Tibial nerve (tissue), 4 donors: ENCODE results near the gene BCL2L13. TPM values are rescaled to one million over a fixed set of nuclear protein-coding genes. Genes with fewer than 3 reads are reported as not detected.

Source experiments
- DNase-seq, 2 donors: peaks; one replicate each; pipeline ENCODE4 v3.0.0-alpha.2; 2019; ENCODE audit warnings: low spot score in 2 of 2
- H3K27ac ChIP-seq, 4 donors: fragments of 200-600 bp; sonication (generic) in 3 of 4; one replicate each; pipeline ENCODE4 v1.5.1; 2017 to 2019; ENCODE audit warnings: mild to moderate bottlenecking in 1 of 4
- H3K27me3 ChIP-seq, 2 donors: fragments of 200-600 bp; sonication (generic) in 1 of 2; one replicate each; pipeline versions ENCODE4 v1.5.1 to v1.6.0; 2017 to 2019
- H3K36me3 ChIP-seq, 3 donors: fragments of 200-600 bp; sonication (generic); one replicate each; pipeline ENCODE4 v1.5.1; 2018 to 2019
- H3K4me1 ChIP-seq, 4 donors: fragments of 200-600 bp; sonication (generic) in 3 of 4; one replicate each; pipeline ENCODE4 v1.5.1; 2017 to 2019
- H3K4me3 ChIP-seq, 4 donors: fragments of 200-600 bp; sonication (generic) in 3 of 4; one replicate each; pipeline ENCODE4 v1.5.1; 2017 to 2019; ENCODE audit warnings: mild to moderate bottlenecking in 1 of 4, moderate library complexity in 1 of 4
- H3K9me3 ChIP-seq, 4 donors: fragments of 200-600 bp; sonication (generic) in 3 of 4; one replicate each; pipeline ENCODE4 v1.5.1; 2017 to 2019
- EP300 ChIP-seq, 2 donors: sonication (generic); formaldehyde crosslinking; IDR thresholded peaks; one replicate each; pipeline ENCODE4 v1.6.1; 2017; ENCODE audit warnings: antibody characterized with exemption in 2 of 2, mild to moderate bottlenecking in 1 of 2
- POLR2A ChIP-seq, 2 donors: fragments of 450-650 bp; IDR thresholded peaks; one replicate each; pipeline ENCODE4 v1.6.1; 2017; ENCODE audit warnings: antibody characterized with exemption in 2 of 2, mild to moderate bottlenecking in 2 of 2, moderate library complexity in 2 of 2
- WGBS, 2 donors: methylation state at CpG; one replicate each; pipeline ENCODE4 v1.1.5; 2018; 5-methylcytosine and 5-hydroxymethylcytosine counted together
- total RNA-seq, 4 donors: library from RNA; depleted of rRNA; stranded (reverse); fragments of >200 nt; gene quantifications; one replicate each; pipeline ENCODE4 v1.1.0, GENCODE V29; 2016
- TF ChIP-seq, protein P1 (sequence below), 5 experiments: fragments of 200-600 bp in 3 of 5; fragments of 450-650 bp in 2 of 5; sonication (generic) in 3 of 5; IDR thresholded peaks; one replicate each; pipeline ENCODE4 v1.5.1; 2016 to 2019; ENCODE audit warnings: antibody characterized with exemption in 5 of 5, mild to moderate bottlenecking in 3 of 5, moderate library complexity in 2 of 5

BCL2L13 gene
- total RNA-seq, 4 donors from 2014 or later: 47.4 to 74.7 (median 60.9) TPM

DNA sequence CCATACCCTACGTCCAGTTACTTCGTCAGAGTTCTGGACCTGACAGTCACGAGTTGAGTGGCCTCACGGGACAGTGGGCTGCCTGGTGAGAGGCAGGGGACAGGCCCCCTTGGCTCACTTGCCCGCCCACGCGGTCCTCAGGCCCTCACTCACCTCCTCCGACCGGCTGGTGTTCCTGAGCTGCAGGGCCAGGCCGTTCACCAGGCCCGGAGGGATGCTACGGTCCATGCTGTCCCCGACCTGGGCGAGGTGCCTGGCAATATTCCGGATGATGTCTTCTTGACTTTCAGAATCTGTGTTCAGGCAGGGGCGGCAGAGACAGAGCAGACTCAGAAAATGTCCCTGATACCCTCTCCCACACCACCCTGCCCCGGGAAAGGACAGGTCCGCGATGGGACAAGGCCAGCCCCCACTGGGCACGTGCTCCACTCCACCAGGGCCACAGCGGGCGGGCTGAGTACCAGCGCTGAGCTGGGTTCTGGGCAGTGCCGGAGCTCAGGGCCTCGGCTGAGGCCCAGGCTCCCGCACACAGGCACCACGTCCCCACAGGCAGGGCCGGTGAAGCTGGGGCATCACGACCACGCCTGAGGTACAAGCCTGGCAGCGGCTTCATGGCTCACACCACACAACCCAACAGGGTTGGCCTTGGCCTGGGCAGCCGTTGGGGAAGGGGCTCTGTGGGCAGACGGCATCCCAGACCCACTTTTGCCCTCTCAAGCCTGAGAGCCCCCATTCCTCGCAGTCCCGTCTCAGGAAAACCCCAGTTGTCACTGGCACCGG is 100.8 kb downstream of the BCL2L13 start:
- DNase-seq: no peak
- no peaks in the 10 kb centered on the region for H3K27me3 ChIP-seq
- TF ChIP-seq, protein P1, sequence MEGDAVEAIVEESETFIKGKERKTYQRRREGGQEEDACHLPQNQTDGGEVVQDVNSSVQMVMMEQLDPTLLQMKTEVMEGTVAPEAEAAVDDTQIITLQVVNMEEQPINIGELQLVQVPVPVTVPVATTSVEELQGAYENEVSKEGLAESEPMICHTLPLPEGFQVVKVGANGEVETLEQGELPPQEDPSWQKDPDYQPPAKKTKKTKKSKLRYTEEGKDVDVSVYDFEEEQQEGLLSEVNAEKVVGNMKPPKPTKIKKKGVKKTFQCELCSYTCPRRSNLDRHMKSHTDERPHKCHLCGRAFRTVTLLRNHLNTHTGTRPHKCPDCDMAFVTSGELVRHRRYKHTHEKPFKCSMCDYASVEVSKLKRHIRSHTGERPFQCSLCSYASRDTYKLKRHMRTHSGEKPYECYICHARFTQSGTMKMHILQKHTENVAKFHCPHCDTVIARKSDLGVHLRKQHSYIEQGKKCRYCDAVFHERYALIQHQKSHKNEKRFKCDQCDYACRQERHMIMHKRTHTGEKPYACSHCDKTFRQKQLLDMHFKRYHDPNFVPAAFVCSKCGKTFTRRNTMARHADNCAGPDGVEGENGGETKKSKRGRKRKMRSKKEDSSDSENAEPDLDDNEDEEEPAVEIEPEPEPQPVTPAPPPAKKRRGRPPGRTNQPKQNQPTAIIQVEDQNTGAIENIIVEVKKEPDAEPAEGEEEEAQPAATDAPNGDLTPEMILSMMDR (IDR thresholded peaks at IDR 0.05): no peak
- TF ChIP-seq EP300 (IDR thresholded peaks at IDR 0.05) (no peak), POLR2A (IDR thresholded peaks at IDR 0.05) (no peak)
- no peak overlapping the region for H3K27ac ChIP-seq
- H3K9me3 ChIP-seq: no peaks in the 10 kb centered on the region
- peaks cover 0 to 26% (median 0%) of the 10 kb centered on the region in 3 donors for H3K36me3 ChIP-seq
- no peak overlapping the region for H3K4me3 ChIP-seq
- peaks cover 0 to 4% (median 1%) of the 10 kb centered on the region in 4 donors for H3K4me1 ChIP-seq
- 86 to 95% methylated on average over 24 to 28 of the region's 36 CpGs for WGBS, 2 donors

DNA sequence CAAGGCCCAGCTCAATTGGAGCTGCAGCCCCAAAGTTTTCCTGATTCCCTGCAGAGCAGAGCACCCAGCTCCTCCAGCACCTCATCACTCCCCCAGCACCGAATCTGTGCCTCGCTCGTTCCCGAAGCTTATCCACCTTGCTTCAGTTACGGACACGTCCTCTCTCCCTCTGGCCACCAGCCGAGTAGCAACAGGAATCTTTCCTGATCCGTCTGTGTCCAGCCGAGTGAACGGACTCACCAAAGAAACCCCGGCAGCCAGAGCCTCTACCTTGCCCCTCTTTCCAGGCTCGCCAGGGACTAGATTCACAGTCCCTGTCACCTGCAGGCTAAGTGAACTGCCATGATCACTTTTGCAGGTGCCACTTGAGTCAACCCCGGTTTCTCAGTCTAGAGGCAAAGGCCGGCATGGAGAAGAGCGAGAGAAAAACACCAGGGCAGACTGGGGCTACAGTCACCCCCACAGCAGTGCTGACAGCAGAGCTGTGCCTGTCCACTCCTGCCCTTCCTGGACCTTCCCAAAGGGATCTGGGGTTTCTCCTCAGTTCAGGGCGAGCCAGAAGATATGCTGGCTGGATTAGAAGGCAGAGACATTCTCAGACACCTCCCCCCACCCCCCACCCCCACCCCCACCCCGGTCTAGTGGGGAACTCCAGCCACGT is 103.4 kb downstream of the BCL2L13 start:
- Histone ChIP-seq H3K4me3 (no peak overlapping the region), H3K36me3 (peaks cover 0 to 12% (median 0%) of the 10 kb centered on the region in 3 donors), H3K9me3 (no peaks in the 10 kb centered on the region), H3K4me1 (peaks cover 0 to 4% (median 1%) of the 10 kb centered on the region in 4 donors), H3K27me3 (no peaks in the 10 kb centered on the region), H3K27ac (no peak overlapping the region)
- DNase-seq: no peak
- TF ChIP-seq, protein P1 (IDR thresholded peaks at IDR 0.05): no peak
- TF ChIP-seq POLR2A (IDR thresholded peaks at IDR 0.05) (no peak), EP300 (IDR thresholded peaks at IDR 0.05) (no peak)
- WGBS, 2 donors: 68 to 73% methylated on average over 17 to 18 of the region's 18 CpGs

DNA sequence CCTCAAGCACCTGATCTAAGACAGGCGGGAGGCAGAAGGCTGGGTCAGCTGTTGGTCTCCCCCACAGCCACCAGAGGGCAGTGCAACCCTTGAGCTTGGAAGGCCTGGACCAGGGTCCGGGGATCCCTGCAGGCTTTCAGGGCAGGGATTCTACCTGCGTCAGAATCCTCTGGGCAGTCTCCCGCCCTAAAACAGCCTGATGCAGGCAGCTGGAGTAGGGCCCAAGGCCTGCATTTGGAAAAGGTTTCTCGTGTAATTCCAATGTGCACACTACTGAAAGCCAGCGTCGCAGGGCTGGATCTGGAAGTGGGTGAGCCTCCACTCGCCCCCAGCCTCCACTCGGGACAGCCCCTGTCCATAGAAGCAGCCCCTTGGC is 104.0 kb downstream of the BCL2L13 start:
- Histone ChIP-seq H3K9me3 (no peaks in the 10 kb centered on the region), H3K36me3 (peaks cover 0 to 11% (median 0%) of the 10 kb centered on the region in 3 donors), H3K27me3 (no peaks in the 10 kb centered on the region), H3K27ac (no peak overlapping the region), H3K4me1 (peaks cover 0 to 4% (median 1%) of the 10 kb centered on the region in 4 donors), H3K4me3 (no peak overlapping the region)
- TF ChIP-seq EP300 (IDR thresholded peaks at IDR 0.05): no peak
- TF ChIP-seq, protein P1 (IDR thresholded peaks at IDR 0.05): peak; percentile 56 to 84 (median 75)
- 51 to 57% methylated on average over 8 to 9 of the region's 9 CpGs for WGBS, 2 donors
- peak in 1 of 2 donors; percentile 39 for DNase-seq

DNA sequence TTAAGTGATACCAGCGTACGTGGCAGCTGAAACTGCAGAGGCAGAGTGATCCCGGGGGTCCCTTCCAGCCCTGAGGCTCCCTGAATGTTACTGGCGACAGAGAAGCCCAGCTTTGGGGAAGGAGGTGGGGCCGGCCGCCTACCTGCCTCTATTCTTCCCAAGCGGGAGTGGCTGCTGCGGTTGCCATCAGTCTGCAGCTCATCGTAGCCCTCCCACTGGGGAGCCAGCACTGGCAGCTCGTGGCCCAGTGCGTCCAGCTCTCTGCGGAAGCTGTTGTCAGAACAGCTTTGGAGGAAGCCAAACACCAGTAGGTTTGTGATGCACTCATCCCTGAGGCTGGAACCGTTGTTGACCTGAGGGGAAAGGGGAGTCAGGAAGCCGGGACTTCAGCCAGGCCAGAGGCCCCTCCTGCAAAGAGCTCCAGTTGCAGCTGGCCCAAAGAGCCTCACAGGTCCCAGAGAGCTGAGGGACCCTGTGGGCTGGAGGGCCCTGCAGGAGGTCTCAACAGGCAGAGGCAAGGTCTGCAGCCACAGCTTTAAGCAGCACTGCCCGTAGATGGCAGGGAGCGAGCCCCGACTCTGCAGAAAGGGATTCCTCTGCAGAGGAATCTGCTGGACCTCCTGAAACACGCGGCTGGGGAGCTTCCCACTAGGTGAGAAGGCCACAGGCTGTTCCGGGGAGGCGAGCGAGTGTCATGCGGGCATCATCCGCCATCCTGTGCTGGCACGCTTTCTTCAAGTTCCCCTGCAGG is 105.3 kb downstream of the BCL2L13 start:
- no peaks in the 10 kb centered on the region for H3K27me3 ChIP-seq
- H3K36me3 ChIP-seq: no peaks in the 10 kb centered on the region
- no peak overlapping the region for H3K4me3 ChIP-seq
- no peaks in the 10 kb centered on the region for H3K9me3 ChIP-seq
- no peak overlapping the region for H3K27ac ChIP-seq
- no peak for DNase-seq
- peaks cover 0 to 4% (median 1%) of the 10 kb centered on the region in 4 donors for H3K4me1 ChIP-seq
- TF ChIP-seq, protein P1 (IDR thresholded peaks at IDR 0.05): no peak
- no peak for TF ChIP-seq EP300 (IDR thresholded peaks at IDR 0.05)
- TF ChIP-seq POLR2A (IDR thresholded peaks at IDR 0.05): no peak
- WGBS, 2 donors: 64 to 65% methylated on average over 15 to 25 of the region's 25 CpGs
